Colonic mucosa (tissue), 4 donors: ENCODE data around the gene MST1. TPM values are rescaled to one million over a fixed set of nuclear protein-coding genes. Genes with fewer than 3 reads are reported as not detected.
A peak's percentile ranks its signal among the peaks of the same experiment; 100 is the strongest.

Experiments
- DNase-seq: peaks from one replicate; pipeline ENCODE4 v3.0.0-alpha.2; 2020
- H3K27ac ChIP-seq: fragments of 200-600 bp; one replicate; pipeline ENCODE4 v1.8.0; 2021
- H3K27me3 ChIP-seq: fragments of 200-600 bp; one replicate; pipeline ENCODE4 v1.8.0; 2021
- H3K36me3 ChIP-seq: fragments of 200-600 bp; one replicate; pipeline ENCODE4 v1.8.0; 2021
- H3K4me1 ChIP-seq: fragments of 200-600 bp; one replicate; pipeline ENCODE4 v1.8.0; 2021; ENCODE audit warnings: mild to moderate bottlenecking
- H3K4me3 ChIP-seq: fragments of 200-600 bp; one replicate; pipeline ENCODE4 v1.8.0; 2021
- H3K9ac ChIP-seq, 2 donors: one replicate each; pipeline ENCODE4 v1.7.0; 2013; ENCODE audit warnings: control low read depth in 2 of 2, low read depth in 2 of 2, low read length in 2 of 2
- H3K9me3 ChIP-seq: fragments of 200-600 bp; one replicate; pipeline ENCODE4 v1.8.0; 2021
- intact Hi-C: fragments of 100-400 bp; cut with DNase I; formaldehyde crosslinking; loops from one replicate; pipeline ENCODE4 v1.14.1; 2022
- total RNA-seq, 2 donors: library from RNA; stranded (reverse); fragmentation: NEBNext Ultra II Directional in 1 of 2; extraction: Animal tissue kit (Norgen Biotek cat#: 25700) in 1 of 2; gene quantifications; one replicate each; pipeline ENCODE4 v1.2.1, GENCODE V29; 2021
- TF ChIP-seq, protein P1 (sequence below): fragments of 200-600 bp; IDR thresholded peaks from one replicate; pipeline ENCODE4 v1.8.0; 2022; ENCODE audit warnings: antibody characterized with exemption, mild to moderate bottlenecking
- donor health status: healthy.
- donor health status: DM: no; HTN: no; CAD: no.
- donor health status: DM: no; HTN: no; CAD: no.

Gene MST1
- total RNA-seq, 2 donors from 2014 or later, result 27.7 to 49.9 TPM

DNA sequence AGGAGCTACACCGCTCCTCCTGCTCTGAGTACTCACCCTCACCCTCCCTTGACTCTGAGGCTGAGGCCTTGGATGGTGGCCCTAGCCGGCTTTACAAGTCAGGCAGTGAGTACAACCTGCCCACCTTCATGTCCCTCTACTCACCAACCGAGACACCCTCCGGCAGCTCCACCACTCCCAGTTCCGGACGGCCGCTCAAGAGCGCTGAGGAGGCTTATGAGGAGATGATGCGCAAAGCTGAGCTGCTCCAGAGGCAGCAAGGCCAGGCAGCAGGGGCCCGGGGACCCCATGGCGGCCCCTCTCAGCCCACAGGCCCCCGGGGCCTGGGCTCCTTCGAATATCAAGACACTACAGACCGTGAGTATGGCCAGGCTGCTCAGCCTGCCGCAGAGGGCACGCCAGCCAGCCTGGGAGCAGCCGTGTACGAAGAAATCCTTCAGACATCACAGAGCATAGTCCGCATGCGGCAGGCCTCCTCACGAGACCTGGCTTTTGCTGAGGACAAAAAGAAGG is 36.3 kb downstream of the MST1 start:
- Histone ChIP-seq H3K9me3 (no peaks in the 10 kb centered on the region), H3K27ac (no peak overlapping the region), H3K4me3 (no peak overlapping the region), H3K4me1 (no peaks in the 10 kb centered on the region), H3K36me3 (no peaks in the 10 kb centered on the region), H3K9ac (no peak overlapping the region), H3K27me3 (no peaks in the 10 kb centered on the region)
- TF ChIP-seq, protein P1, sequence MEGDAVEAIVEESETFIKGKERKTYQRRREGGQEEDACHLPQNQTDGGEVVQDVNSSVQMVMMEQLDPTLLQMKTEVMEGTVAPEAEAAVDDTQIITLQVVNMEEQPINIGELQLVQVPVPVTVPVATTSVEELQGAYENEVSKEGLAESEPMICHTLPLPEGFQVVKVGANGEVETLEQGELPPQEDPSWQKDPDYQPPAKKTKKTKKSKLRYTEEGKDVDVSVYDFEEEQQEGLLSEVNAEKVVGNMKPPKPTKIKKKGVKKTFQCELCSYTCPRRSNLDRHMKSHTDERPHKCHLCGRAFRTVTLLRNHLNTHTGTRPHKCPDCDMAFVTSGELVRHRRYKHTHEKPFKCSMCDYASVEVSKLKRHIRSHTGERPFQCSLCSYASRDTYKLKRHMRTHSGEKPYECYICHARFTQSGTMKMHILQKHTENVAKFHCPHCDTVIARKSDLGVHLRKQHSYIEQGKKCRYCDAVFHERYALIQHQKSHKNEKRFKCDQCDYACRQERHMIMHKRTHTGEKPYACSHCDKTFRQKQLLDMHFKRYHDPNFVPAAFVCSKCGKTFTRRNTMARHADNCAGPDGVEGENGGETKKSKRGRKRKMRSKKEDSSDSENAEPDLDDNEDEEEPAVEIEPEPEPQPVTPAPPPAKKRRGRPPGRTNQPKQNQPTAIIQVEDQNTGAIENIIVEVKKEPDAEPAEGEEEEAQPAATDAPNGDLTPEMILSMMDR, result no peak
- DNase-seq, result no peak
- intact Hi-C loops, result no loop called here

DNA sequence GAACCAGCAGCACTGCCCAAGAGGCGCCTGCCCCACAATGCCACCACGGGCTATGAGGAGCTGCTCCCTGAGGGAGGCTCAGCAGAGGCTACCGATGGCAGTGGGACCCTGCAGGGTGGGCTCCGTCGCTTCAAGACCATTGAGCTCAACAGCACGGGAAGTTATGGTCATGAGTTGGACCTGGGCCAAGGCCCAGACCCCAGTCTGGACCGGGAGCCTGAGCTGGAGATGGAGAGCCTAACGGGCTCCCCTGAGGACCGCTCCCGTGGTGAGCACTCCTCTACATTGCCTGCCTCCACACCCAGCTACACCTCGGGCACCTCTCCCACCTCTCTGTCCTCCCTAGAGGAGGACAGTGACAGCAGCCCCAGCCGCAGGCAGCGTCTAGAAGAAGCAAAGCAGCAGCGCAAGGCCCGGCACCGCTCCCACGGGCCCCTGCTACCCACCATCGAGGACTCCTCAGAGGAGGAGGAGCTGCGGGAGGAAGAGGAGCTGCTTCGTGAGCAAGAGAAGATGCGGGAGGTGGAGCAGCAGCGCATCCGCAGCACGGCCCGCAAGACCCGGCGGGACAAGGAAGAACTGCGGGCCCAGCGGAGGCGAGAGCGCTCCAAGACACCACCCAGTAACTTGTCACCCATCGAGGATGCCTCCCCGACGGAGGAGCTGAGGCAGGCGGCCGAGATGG is 36.9 kb downstream of the MST1 start:
- no peak overlapping the region for H3K9ac ChIP-seq
- no peaks in the 10 kb centered on the region for H3K36me3 ChIP-seq
- H3K27me3 ChIP-seq, result no peaks in the 10 kb centered on the region
- no peaks in the 10 kb centered on the region for H3K9me3 ChIP-seq
- H3K4me3 ChIP-seq, result no peak overlapping the region
- intact Hi-C loops, result no loop called here
- H3K4me1 ChIP-seq, result no peaks in the 10 kb centered on the region
- TF ChIP-seq, protein P1, result no peak
- DNase-seq, result no peak
- H3K27ac ChIP-seq, result no peak overlapping the region

DNA sequence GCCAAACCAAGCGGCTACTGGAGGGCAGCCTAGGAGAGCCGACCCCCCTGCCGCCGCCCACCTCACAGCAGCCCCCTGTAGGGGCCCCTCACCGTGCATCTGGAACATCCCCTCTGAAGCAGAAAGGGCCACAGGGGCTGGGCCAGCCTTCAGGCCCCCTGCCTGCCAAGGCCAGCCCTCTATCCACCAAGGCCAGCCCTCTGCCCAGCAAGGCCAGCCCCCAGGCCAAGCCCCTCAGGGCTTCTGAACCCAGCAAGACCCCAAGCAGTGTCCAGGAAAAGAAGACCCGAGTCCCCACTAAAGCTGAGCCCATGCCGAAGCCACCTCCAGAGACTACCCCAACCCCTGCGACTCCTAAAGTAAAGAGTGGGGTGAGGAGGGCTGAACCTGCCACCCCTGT is 38.6 kb downstream of the MST1 start:
- Histone ChIP-seq H3K9ac (no peak overlapping the region), H3K36me3 (no peaks in the 10 kb centered on the region), H3K27me3 (no peaks in the 10 kb centered on the region), H3K4me1 (no peaks in the 10 kb centered on the region), H3K4me3 (no peak overlapping the region), H3K9me3 (no peaks in the 10 kb centered on the region), H3K27ac (no peak overlapping the region)
- intact Hi-C loops, result no loop called here
- TF ChIP-seq, protein P1, result no peak
- DNase-seq, result no peak

DNA sequence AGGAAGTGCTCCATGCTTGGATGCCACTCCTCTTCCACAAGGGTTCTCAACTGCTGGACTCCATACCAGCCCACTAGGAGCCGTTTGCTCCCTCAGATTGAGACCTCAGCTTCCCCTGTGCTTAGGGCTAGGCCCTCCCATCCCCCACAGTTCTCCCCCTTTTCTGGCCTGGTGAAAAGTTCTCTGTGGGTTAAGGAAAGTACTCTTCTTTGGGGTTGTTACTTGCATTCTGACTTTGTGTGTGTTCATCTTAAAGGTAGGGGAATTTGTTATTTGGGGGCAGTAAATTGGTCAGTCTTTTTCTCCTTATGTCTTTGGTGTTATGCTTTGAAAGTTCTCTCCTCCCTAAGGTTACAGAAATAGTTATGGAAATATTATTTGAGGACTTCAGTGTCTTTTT is 39.1 kb downstream of the MST1 start:
- intact Hi-C loops, result no loop called here

GRCh38 chr3:49649576-49649975 is 39.7 kb downstream of the MST1 start:
- intact Hi-C loops, result no loop called here
- H3K27ac ChIP-seq, result no peak overlapping the region
- H3K36me3 ChIP-seq, result no peaks in the 10 kb centered on the region
- no peaks in the 10 kb centered on the region for H3K4me1 ChIP-seq
- no peak overlapping the region for H3K4me3 ChIP-seq
- no peaks in the 10 kb centered on the region for H3K9me3 ChIP-seq
- no peak for DNase-seq
- H3K27me3 ChIP-seq, result no peaks in the 10 kb centered on the region
- peak overlapping the region in 1 of 2 donors; percentile 12 for H3K9ac ChIP-seq
- TF ChIP-seq, protein P1, result no peak

More for the DNA sequence above, 39.1 kb downstream of the MST1 start:
- no peak overlapping the region for H3K4me3 ChIP-seq
- H3K9me3 ChIP-seq, result no peaks in the 10 kb centered on the region
- H3K27me3 ChIP-seq, result no peaks in the 10 kb centered on the region
- H3K27ac ChIP-seq, result no peak overlapping the region
- DNase-seq, result no peak
- no peaks in the 10 kb centered on the region for H3K36me3 ChIP-seq
- TF ChIP-seq, protein P1, result no peak
- H3K4me1 ChIP-seq, result no peaks in the 10 kb centered on the region
- no peak overlapping the region for H3K9ac ChIP-seq
